WTC11 (cell line): ENCODE data around the gene PPTC7. TPM values are rescaled to one million over a fixed set of nuclear protein-coding genes. Genes with fewer than 3 reads are reported as not detected.

Experiments used
- ATAC-seq: fragments of 200-7000 bp; cut with Tn5 transposase; 2 replicates; pipeline ENCODE4 v1.10.0; 2021; ENCODE audit warnings: mild to moderate bottlenecking, moderate library complexity
- CTCF ChIA-PET: fragments of 300-600 bp; sonication (Branson Sonifier 250); formaldehyde crosslinking; loops from one replicate; lab custom pipeline; 2021; ENCODE audit warnings: antibody characterized with exemption; lab: Charles Lee
- POLR2A ChIA-PET: fragments of 350-600 bp; sonication (Branson Sonifier 250); formaldehyde crosslinking; loops from one replicate; lab custom pipeline; 2021; ENCODE audit warnings: antibody characterized with exemption; lab: Charles Lee
- DNase-seq: peaks from one replicate; pipeline ENCODE4 v3.0.0; 2021; ENCODE audit warnings: low spot score
- H3K27ac Mint-ChIP-seq: 2 replicates; pipeline ENCODE4 v1.8.0; 2021; ENCODE audit warnings: mixed read lengths
- H3K27me3 Mint-ChIP-seq: 2 replicates; pipeline ENCODE4 v1.8.0; 2021; ENCODE audit warnings: low read depth, mild to moderate bottlenecking, moderate library complexity, mixed read lengths
- H3K36me3 Mint-ChIP-seq: 2 replicates; pipeline ENCODE4 v1.8.0; 2021; ENCODE audit warnings: mixed read lengths
- H3K4me1 Mint-ChIP-seq: 2 replicates; pipeline ENCODE4 v1.8.0; 2022; ENCODE audit warnings: mixed read lengths
- H3K4me3 Mint-ChIP-seq: 2 replicates; pipeline ENCODE4 v1.8.0; 2021; ENCODE audit warnings: mild to moderate bottlenecking, moderate library complexity, mixed read lengths
- H3K9me3 Mint-ChIP-seq: 2 replicates; pipeline ENCODE4 v1.8.0; 2021; ENCODE audit warnings: mixed read lengths
- ATF1 ChIP-seq: sonication (generic); formaldehyde crosslinking; IDR thresholded peaks from 2 replicates; pipeline ENCODE4 v1.8.1; 2023; ENCODE audit warnings: mild to moderate bottlenecking, moderate library complexity, missing genetic modification reagents
- ATF2 ChIP-seq: sonication (generic); formaldehyde crosslinking; IDR thresholded peaks from 2 replicates; pipeline ENCODE4 v1.8.1; 2022; ENCODE audit warnings: low read depth, missing genetic modification reagents, borderline replicate concordance
- CREB1 ChIP-seq: sonication (generic); formaldehyde crosslinking; IDR thresholded peaks from 2 replicates; pipeline ENCODE4 v1.8.0; 2023; ENCODE audit warnings: mild to moderate bottlenecking, missing genetic modification reagents
- CREM ChIP-seq: sonication (generic); formaldehyde crosslinking; IDR thresholded peaks from 2 replicates; pipeline ENCODE4 v1.8.1; 2022; ENCODE audit warnings: mild to moderate bottlenecking, missing genetic modification reagents, moderate library complexity
- E2F1 ChIP-seq: sonication (generic); formaldehyde crosslinking; IDR thresholded peaks from 2 replicates; pipeline ENCODE4 v1.8.0; 2022; ENCODE audit warnings: mild to moderate bottlenecking, missing genetic modification reagents
- ESRRA ChIP-seq: sonication (generic); formaldehyde crosslinking; IDR thresholded peaks from 2 replicates; pipeline ENCODE4 v1.8.1; 2022; ENCODE audit warnings: mild to moderate bottlenecking, missing genetic modification reagents, borderline replicate concordance
- GTF2I ChIP-seq: fragments of 250-450 bp; sonication (Bioruptor Pico); conservative IDR thresholded peaks from 2 replicates; pipeline ENCODE4 v1.4.0; 2021; ENCODE audit warnings: mild to moderate bottlenecking
- PRRX2 ChIP-seq: fragments of 250-450 bp; sonication (Bioruptor Pico); IDR thresholded peaks from 2 replicates; pipeline ENCODE4 v1.8.0; 2021; ENCODE audit warnings: mild to moderate bottlenecking
- RELA ChIP-seq: sonication (generic); formaldehyde crosslinking; IDR thresholded peaks from 2 replicates; pipeline ENCODE4 v1.8.1; 2022; ENCODE audit warnings: missing genetic modification reagents, mild to moderate bottlenecking, borderline replicate concordance
- RORB ChIP-seq: fragments of 250-450 bp; sonication (Bioruptor Pico); IDR thresholded peaks from 2 replicates; pipeline ENCODE4 v1.9.0; 2021; ENCODE audit warnings: mild to moderate bottlenecking
- SOX15 ChIP-seq: fragments of 250-450 bp; sonication (Bioruptor Pico); IDR thresholded peaks from 2 replicates; pipeline ENCODE4 v1.9.0; 2021; ENCODE audit warnings: mild to moderate bottlenecking
- ZBTB21 ChIP-seq: sonication (generic); formaldehyde crosslinking; IDR thresholded peaks from 2 replicates; pipeline ENCODE4 v1.8.1; 2023; ENCODE audit warnings: mild to moderate bottlenecking, missing genetic modification reagents, borderline replicate concordance
- ZNF121 ChIP-seq: sonication (generic); formaldehyde crosslinking; IDR thresholded peaks from 2 replicates; pipeline ENCODE4 v1.8.0; 2023; ENCODE audit warnings: missing genetic modification reagents
- ZNF138 ChIP-seq: sonication (generic); formaldehyde crosslinking; conservative IDR thresholded peaks from 2 replicates; pipeline ENCODE4 v1.8.1; 2022; ENCODE audit warnings: mild to moderate bottlenecking, moderate library complexity, missing genetic modification reagents
- total RNA-seq: library from RNA; stranded (reverse); gene quantifications from 3 replicates; pipeline ENCODE4 v1.2.3, GENCODE V29; 2021
- TF ChIP-seq, protein P1 (sequence below): sonication (generic); formaldehyde crosslinking; IDR thresholded peaks from 2 replicates; pipeline ENCODE4 v1.8.1; 2022; ENCODE audit warnings: low read depth, mild to moderate bottlenecking, moderate library complexity, missing genetic modification reagents, borderline replicate concordance
- TF ChIP-seq, protein P2 (sequence below): sonication (generic); formaldehyde crosslinking; IDR thresholded peaks from 2 replicates; pipeline ENCODE4 v1.8.1; 2023; ENCODE audit warnings: mild to moderate bottlenecking, missing genetic modification reagents, moderate library complexity
- TF ChIP-seq, protein P3 (sequence below): fragments of 200-600 bp; IDR thresholded peaks from 2 replicates; pipeline ENCODE4 v1.8.0; 2022; ENCODE audit warnings: antibody characterized with exemption
- TF ChIP-seq, protein P4 (sequence below): sonication (generic); formaldehyde crosslinking; IDR thresholded peaks from 2 replicates; pipeline ENCODE4 v1.8.1; 2022; ENCODE audit warnings: mild to moderate bottlenecking, moderate library complexity, missing genetic modification reagents
- TF ChIP-seq, protein P5 (sequence below): fragments of 250-450 bp; sonication (Bioruptor Pico); IDR thresholded peaks from 2 replicates; pipeline ENCODE4 v2.1.2; 2022; ENCODE audit warnings: mild to moderate bottlenecking, moderate library complexity

The PPTC7 gene
- total RNA-seq, 1 experiment from 2014 or later: 15.6 TPM

GRCh38 chr12:110554184-110554583 is 28.9 kb downstream of the PPTC7 start:
- DNase-seq: no peak
- Mint-ChIP-seq H3K27me3 (no peaks in the 10 kb centered on the region), H3K4me3 (no peak overlapping the region), H3K27ac (no peak overlapping the region), H3K36me3 (peaks cover 20% of the 10 kb centered on the region), H3K9me3 (no peaks in the 10 kb centered on the region), H3K4me1 (peaks cover 3% of the 10 kb centered on the region)
- TF ChIP-seq ESRRA (CRISPR knock-in tag) (no peak), ZNF121 (CRISPR knock-in tag) (peak; percentile 53; the same call in 1 of the 2 replicates)
- POLR2A ChIA-PET: no interaction called here
- no peak for ATAC-seq
- CTCF ChIA-PET: interaction anchor here (2.6 kb wide), 1 partner anchor 47 kb away, joined by 22 read pairs; no protein-coding TSS in a partner anchor

- H3K27me3 Mint-ChIP-seq: no peaks in the 10 kb centered on the region
- POLR2A ChIA-PET: no interaction called here
Observed at GRCh38 chr12:110550981-110551380, 32.1 kb downstream of the PPTC7 start.

More at GRCh38 chr12:110550981-110551380, 32.1 kb downstream of the PPTC7 start:
- no peak overlapping the region for H3K4me3 Mint-ChIP-seq
- ATAC-seq (no peak), DNase-seq (no peak)
- H3K27ac Mint-ChIP-seq: no peak overlapping the region
- CTCF ChIA-PET: interaction anchor here (1.5 to 1.6 kb wide), 2 partner anchors 8 to 101 kb away, joined by 4 to 6 read pairs; partner anchors contain the start of gene ARPC3
- TF ChIP-seq ZNF138 (CRISPR knock-in tag) (no peak), CREB1 (CRISPR knock-in tag) (no peak), PRRX2 (no peak), GTF2I (CRISPR knock-in tag) (no peak), ZBTB21 (no peak), RELA (CRISPR knock-in tag) (no peak), CREM (CRISPR knock-in tag) (no peak), ATF1 (CRISPR knock-in tag) (no peak), E2F1 (no peak), ATF2 (no peak), SOX15 (CRISPR knock-in tag) (no peak), RORB (CRISPR knock-in tag) (no peak)
- TF ChIP-seq, protein P1, sequence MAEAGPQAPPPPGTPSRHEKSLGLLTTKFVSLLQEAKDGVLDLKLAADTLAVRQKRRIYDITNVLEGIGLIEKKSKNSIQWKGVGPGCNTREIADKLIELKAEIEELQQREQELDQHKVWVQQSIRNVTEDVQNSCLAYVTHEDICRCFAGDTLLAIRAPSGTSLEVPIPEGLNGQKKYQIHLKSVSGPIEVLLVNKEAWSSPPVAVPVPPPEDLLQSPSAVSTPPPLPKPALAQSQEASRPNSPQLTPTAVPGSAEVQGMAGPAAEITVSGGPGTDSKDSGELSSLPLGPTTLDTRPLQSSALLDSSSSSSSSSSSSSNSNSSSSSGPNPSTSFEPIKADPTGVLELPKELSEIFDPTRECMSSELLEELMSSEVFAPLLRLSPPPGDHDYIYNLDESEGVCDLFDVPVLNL (CRISPR knock-in tag): no peak
- TF ChIP-seq, protein P2, sequence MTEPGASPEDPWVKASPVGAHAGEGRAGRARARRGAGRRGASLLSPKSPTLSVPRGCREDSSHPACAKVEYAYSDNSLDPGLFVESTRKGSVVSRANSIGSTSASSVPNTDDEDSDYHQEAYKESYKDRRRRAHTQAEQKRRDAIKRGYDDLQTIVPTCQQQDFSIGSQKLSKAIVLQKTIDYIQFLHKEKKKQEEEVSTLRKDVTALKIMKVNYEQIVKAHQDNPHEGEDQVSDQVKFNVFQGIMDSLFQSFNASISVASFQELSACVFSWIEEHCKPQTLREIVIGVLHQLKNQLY (CRISPR knock-in tag): no peak
- TF ChIP-seq, protein P3, sequence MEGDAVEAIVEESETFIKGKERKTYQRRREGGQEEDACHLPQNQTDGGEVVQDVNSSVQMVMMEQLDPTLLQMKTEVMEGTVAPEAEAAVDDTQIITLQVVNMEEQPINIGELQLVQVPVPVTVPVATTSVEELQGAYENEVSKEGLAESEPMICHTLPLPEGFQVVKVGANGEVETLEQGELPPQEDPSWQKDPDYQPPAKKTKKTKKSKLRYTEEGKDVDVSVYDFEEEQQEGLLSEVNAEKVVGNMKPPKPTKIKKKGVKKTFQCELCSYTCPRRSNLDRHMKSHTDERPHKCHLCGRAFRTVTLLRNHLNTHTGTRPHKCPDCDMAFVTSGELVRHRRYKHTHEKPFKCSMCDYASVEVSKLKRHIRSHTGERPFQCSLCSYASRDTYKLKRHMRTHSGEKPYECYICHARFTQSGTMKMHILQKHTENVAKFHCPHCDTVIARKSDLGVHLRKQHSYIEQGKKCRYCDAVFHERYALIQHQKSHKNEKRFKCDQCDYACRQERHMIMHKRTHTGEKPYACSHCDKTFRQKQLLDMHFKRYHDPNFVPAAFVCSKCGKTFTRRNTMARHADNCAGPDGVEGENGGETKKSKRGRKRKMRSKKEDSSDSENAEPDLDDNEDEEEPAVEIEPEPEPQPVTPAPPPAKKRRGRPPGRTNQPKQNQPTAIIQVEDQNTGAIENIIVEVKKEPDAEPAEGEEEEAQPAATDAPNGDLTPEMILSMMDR: no peak
- TF ChIP-seq, protein P4, sequence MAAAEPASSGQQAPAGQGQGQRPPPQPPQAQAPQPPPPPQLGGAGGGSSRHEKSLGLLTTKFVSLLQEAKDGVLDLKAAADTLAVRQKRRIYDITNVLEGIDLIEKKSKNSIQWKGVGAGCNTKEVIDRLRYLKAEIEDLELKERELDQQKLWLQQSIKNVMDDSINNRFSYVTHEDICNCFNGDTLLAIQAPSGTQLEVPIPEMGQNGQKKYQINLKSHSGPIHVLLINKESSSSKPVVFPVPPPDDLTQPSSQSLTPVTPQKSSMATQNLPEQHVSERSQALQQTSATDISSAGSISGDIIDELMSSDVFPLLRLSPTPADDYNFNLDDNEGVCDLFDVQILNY (CRISPR knock-in tag): no peak
- TF ChIP-seq, protein P5, sequence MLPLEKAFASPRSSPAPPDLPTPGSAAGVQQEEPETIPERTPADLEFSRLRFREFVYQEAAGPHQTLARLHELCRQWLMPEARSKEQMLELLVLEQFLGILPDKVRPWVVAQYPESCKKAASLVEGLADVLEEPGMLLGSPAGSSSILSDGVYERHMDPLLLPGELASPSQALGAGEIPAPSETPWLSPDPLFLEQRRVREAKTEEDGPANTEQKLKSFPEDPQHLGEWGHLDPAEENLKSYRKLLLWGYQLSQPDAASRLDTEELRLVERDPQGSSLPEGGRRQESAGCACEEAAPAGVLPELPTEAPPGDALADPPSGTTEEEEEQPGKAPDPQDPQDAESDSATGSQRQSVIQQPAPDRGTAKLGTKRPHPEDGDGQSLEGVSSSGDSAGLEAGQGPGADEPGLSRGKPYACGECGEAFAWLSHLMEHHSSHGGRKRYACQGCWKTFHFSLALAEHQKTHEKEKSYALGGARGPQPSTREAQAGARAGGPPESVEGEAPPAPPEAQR (CRISPR knock-in tag): no peak
- peaks cover 7% of the 10 kb centered on the region for H3K4me1 Mint-ChIP-seq
- H3K36me3 Mint-ChIP-seq: peaks cover 19% of the 10 kb centered on the region
- no peaks in the 10 kb centered on the region for H3K9me3 Mint-ChIP-seq
